DMS114 treated with DMSO at 0.1 percent for 48 hours (cell line): ENCODE measurements around the gene IQGAP2.

Experiments
- DNase-seq: peaks from one replicate; lab custom pipeline; 2025; ENCODE audit not compliant: unreplicated experiment; lab: John Stamatoyannopoulos, UW

Gene IQGAP2

DNA sequence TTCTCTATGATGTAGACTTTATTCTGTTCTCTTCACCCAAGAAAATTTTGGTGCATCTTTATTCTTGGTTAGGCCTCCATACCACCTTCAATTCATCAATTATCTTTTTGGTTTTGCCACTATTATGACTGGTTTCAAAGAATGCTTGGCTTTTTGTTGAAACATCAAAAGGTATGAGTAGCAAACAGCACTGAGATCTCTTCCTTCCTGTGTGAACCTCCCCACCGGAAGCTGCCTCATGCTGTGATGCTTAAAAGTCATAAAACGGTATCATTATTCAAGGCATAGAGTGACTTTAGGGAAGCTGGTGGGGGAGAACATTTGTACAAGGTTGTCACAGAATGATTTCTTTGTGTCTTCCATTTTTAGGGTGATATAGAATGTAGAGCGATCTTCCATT lies 70.6 kb downstream of the IQGAP2 start:
- DNase-seq, result no peak

DNA sequence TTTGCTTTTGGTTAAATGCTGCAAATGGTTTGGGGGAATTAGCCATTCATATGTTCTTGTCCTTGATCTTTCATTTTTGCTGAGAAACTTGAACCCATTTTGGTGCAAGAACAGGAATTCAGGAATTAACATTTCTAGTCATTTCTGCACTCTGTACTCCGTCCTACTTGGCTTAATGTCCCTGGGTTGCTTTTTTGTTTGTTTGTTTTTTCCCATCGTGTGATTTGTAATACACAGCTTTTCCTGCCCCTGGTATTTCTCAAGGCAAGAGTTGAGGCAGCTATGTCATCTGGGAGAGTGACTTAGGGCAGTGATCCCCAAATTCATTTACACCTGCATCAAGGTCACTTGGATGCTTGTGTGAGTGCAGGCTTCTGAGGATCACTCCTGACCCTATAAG lies 71.3 kb downstream of the IQGAP2 start:
- no peak for DNase-seq

DNA sequence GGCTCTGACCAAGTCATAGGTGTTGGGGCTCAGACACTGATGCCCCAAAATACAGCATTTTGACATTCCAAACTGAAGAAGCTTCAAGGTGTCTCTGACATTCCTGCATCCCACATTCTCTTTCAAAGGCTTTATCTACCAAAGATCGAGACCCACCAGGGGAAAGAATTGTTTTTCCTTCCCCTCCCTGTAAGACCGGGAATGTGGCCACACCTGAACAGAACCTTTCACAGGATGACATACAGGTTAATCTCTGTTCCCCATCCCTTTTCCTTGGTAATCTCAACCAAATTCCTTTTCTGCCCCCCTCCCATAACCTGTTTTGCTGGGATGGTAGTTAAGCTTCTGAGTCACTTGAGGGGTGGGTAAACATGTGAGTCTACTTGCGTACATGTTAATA lies 72.3 kb downstream of the IQGAP2 start:
- DNase-seq, result no peak

DNA sequence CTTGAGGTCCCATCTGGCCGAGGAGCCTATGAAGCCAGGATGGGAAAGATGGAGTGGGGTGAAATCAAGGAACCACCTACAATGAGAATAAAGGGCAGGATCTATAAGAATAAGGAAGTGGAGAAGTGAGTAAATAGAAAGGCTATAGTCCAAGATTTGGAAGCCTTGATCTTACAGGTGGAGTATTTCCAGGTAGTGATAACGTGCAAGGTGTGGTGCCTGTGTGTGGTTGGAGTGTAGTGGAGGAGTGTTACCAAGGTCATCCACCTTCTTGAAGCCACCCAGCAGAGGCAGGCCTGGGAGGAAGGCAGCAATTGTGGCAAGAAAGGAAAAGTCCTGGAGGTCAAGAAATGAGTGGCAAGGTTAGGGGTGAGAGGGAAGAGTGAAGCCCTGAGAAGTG lies 72.9 kb downstream of the IQGAP2 start:
- no peak for DNase-seq

DNA sequence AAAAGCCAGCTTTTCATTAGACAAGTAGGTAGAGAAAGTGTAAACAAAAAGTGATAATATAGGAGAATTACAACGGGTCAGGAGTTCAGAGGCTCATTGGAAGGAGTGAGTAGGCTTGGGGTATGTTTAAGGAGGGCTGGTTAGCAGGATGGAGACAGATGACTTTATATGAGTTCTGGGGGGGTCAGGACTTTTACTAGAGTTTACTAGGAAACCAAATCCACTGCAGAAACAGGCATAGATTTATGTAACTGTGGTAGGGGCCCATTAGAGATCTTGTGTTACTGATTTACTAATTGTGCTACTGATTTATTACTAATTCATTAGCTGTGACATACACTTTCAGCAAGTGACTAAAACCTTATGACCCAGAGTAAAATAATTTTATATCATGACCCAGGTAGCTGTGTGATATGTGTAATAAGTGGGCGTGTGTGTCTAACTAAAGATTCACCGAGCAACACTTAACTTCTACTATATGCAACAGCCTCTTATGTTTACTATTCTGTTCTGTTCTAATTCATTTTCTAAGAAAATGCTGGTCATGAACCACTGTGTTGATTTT lies 73.5 kb downstream of the IQGAP2 start:
- DNase-seq, result no peak

DNA sequence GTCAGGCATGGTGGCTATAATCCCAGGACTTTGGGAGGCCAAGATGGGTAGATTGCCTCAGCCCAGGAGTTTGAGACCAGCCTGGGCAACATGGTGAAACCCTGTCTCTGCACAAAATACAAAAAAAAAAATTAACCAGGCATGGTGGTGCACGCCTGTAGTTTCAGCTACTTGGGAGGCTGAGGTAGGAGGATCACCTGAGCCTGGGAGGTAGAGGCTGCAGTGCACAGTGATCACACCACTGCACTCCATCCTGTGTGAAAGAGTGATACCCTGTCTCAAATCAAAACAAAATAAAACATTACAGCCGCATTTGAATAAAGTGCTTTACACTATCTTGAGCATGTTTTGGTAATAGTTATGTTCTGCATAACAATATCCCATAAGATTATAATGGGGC lies 74.0 kb downstream of the IQGAP2 start:
- DNase-seq, result no peak

DNA sequence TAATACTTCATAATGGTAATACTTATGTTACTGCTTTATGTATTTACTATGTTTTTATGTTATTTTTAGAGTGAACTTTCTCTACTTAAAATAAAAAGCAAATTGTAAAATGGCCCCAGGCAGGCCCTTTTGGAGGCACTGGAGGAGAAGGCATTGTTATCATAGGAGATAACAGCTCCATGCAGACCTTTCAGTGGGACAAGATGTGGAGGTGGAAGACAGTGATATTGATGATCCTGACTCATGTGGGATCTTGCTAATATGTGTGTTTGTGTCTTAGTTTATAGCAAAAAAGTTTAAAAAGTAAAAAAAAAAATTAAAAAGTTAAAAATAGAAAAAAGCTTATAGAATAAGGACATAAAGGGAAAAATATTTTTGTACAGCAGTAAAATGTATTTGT lies 74.5 kb downstream of the IQGAP2 start:
- DNase-seq, result no peak

DNA sequence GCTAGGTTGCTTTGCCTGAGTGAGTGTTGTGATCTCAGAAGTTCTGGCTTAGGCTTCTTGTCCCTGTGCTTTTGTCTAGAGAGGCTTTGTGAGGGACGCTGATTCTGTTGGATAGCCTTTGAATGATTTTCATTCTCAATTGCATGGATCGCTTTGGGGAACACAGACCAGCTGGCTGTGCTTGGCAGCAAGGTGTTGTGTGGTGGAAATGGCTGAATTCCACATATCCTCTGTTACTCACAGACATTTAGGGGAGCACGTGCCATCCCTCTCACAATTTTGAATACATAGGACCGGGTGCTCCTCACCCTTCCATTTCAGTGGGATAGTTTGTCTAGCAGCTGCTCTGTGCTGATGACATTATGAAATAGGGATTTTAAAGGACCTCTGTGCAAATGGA lies 76.2 kb downstream of the IQGAP2 start:
- DNase-seq, result no peak

DNA sequence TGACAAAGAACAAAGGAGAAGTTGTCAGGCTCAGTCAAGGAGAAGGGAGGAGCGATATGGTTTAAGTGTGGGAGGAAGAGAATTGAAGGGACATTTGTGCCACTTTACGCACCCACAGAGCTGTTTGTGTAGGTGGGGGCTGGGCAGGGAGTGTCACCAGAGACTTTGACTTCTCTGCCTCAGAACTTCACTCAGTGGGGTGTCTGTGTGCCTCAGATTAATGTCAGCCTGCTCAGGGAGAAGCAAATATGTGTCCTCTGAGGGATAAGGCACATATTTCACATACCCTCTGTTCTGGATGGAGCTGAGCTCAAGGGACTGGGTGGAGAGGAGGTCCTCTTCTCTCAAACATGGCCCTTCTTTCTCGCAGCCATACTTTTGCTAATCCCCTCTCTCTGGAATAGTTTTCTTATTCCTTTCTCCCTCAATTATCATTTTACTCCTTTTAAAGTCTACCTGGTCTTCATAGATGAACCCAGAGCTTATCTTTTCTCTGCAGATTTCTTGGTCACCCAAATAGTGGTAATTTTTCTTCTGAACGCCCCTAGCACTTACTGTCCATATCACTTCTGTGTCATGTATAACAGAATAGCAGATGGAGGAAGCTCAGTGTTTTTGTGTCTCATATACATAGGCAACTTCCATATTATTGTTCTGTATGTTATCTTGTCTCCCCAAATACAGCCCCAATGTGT lies 77.0 kb downstream of the IQGAP2 start:
- no peak for DNase-seq

DNA sequence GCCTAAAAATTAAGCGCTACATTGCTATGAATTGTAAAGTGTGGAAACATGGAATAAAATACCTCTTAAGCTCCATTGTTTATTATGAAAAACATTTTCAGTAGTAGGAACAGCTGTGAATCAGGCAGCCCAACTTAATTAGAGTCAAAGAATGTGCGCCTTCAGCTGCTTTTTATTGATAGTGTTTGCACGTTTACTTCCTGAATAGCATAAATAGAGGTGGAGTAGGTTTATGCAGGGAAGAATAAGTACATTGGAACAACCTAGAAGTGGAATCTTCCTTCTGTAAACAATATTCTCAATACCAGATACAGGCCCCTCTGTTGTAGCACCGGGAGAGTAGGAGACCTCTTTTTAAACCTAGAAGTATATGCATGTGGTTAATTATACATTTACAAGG lies 79.9 kb downstream of the IQGAP2 start:
- DNase-seq, result no peak

DNA sequence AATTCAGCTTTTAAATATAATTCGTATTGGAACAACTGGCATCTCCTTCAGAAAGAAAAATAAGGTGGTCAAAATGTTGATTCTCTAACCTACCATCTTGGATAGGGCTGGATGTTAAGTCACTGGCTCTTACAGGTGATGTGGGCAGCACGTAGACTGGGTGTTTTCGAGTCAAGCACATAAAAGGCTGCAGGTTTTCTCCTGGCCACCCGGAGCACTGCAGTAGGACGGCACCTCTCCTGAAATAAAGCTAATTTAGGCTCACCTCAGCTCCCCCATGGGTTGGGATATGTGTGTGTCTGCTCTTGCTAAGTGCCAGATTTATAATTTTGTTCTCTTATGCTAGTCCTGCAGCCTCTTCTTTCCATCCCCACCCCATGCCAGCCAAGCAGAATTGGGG lies 80.3 kb downstream of the IQGAP2 start:
- no peak for DNase-seq

DNA sequence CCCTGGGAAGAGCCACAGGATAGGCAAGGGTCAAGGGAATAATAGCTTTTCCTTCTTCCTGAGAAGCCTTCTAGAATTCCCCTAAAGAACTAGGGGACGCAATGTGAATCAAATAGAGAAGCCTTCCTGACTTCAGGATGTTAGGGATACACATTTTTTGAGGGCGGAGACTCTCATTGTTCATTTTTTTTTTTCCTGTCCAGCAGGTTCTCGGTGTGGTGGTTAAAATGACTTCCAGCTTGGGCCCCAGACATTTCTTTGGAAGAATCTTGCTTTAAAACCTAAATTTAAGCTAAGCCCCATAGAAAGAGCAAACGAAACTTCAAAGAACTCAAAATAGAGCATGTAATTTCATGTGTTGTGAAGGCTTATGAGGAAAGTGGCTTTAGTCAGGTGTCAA lies 80.8 kb downstream of the IQGAP2 start:
- no peak for DNase-seq

DNA sequence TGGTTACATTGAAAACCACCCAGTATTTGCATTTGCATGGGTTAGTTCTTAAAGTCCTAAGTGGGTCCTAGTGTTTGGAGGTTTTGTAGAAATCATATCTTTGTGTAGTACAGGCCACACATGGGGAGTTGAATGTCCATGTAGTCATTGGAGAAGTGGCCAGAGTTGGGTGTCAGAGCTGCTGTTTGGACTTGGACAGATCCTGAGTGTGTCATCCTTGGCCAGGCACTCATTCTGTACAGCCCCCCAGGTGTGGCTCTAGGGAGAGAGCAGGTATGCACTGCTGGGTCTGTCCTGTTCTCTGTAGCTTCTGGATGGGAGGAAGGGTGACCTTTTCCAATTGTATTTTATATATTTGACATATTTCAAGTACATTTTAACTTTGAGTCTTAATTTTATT lies 82.4 kb downstream of the IQGAP2 start:
- no peak for DNase-seq

DNA sequence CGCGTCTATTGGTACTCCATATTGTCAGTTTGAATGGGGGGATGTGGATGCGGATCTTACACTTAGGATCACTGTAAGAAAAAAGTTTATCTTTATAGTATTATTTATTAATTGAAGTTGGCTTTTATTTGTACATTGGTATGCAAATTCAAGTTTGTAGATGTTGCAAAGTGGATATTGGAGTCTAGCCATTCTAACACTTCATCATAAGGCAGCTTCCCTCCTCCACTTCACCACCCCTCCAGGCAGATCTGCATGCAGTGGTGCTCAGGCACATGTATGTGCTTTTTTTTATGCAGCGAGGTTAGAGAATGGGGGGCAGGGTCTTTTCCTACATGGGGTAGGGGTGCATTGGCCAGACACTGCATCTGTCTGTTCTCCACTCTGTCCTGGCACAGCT lies 84.3 kb downstream of the IQGAP2 start:
- no peak for DNase-seq

DNA sequence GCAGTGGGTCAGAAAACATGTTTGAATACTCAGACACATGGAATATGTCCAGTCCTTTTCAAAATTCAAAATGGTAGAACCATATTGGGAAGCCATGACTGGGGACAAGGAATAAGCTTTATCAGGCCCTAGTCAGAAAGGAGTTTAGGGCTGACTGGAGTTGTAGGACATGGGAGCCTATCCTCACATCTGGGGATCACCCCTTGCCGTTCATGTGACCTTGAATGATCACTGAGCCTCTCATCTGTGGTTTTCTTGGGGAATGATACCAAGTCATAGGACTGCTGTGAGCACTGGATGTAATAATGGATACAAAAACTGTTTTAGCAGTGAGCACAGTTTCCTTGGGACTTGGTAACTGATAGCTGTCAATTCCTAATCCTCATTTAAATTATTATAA lies 84.7 kb downstream of the IQGAP2 start:
- no peak for DNase-seq

DNA sequence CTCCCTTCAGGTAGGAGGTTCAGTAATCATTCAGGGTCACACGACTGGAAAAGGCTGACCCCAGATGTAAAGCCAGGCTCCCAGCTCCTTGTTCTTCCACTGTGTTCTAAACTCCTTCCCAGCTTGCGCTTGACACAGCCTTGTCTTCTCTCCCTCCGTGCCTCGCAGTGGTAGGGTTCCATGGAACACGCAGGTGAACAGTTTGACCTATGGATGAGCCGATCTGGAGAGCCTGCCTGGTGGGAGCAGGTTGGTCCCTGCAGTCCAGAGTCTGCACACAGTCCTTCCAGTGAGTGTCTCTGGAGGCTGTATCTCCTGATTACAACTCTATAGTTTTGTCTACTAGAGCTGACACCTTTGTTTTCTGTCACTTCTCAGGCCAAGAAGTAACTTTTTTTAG lies 85.9 kb downstream of the IQGAP2 start:
- DNase-seq, result no peak

DNA sequence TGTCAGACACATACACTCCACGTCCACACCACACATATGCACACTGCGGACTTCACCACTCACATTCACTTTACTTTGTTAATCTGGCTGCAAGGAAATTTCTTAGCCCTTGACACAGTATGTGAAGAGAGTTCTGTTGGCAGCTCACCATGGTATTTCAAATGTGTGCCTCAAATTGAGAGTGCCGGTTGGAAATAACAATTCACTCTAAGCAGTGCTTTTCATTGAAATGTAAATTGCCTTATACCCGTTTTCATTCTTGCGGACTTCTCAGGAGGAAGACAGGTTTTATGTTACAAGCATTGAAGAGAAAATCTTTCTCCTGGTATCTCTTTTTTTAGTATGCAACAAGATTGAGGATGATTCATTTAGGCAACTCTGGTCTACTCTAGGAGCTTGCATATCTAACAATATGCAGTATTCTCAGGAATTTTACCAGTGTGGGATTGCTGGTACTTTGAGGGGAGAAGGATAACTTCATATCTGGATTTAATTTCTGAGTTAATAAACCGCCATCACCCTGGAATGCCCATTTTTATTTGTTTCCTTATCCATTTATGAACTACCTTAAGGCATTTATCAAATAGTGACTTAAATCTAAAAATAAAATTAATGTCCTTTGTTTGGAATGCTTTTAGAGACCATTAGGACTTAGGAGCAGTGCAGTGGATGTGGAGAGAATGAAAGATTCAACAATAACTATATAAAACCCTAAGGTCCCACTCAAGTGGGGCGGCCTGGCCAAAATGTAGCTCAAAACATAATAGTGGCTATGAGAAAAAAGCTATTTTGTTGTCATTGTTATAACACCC lies 87.0 kb downstream of the IQGAP2 start:
- DNase-seq, result no peak

DNA sequence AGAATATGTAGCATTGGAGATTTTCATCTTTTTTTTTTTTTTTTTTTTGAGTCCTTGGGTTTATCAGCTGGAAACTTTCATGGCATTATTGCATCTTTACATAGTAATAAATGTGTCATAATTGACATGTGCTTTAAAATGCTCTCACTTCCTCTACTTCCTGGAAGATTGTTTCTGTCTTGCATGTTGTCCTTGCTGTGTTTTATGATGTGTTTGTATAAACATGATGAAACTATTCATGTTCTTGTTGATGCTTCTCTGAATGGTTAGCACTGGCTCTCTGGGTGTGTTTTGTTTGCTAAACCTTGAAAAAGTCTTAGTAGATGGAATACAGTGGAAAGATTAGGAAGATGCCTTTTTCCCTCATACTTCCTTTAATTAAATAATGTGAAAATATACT lies 87.9 kb downstream of the IQGAP2 start:
- no peak for DNase-seq

DNA sequence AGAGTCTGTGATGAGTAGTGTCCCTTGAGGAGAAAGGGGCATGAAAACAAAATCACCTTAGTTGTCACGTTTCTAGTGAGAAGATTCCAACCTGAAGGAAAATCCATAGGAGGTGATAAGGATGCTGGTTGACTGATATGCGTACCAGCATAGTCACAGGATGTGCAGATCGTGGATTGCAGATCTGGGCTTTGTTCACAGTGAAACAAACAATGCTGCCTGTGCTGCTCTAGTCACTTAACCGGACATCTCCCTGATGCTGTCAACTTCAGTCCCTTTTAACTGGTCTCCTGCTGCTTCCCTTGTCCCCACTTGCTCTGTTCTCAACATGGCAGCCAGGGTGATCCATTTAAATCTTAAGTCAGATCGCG lies 89.7 kb downstream of the IQGAP2 start:
- DNase-seq, result no peak

DNA sequence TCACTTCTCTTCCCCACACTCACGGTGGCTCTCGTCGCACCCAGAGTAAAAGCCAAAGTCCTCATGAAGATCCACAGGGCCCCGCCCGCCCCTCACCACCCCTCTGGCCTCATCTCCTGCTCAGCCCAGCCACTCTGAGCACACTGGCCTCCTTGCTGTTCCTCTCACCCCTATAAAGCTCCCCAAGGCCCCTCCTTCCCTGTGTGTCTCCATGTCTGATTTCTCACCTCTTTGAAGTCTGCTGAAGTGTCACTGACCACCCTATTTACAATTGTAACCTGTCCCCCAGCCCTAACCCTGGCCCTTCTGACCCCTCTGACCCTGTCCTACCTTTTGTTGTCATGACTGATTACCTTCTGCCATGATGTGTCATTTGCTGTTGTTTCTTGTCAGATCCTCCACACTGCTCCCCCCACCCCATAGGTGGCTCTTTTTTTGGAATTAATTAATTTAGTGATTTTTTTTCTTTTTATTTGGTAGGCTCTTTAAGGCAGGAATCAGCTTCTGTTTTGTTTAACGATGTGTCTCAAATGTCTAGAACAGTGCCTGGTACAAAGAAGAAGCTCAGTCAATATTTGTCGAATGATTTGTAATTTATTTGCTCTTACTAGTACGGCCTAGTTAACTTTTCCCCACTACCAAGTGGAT lies 90.2 kb downstream of the IQGAP2 start:
- DNase-seq, result no peak

DNA sequence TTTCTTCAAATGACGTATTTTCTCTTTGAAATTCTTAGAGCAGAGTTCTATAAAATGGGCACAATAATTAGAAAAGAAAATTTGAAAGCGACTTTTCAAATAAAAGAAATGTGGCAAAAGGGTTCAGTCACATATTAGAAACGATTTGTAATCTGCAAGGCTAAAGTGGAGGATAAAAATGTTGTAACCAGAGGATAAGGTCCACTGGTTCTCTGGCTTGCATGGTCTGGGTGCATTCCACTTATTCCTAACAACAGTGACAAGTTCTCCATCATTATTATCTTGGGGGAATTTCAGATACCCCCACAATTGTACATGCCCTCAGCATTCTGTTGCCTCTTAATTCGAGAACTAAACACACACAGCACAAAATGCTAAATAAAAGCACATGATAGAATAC lies 91.1 kb downstream of the IQGAP2 start:
- no peak for DNase-seq

DNA sequence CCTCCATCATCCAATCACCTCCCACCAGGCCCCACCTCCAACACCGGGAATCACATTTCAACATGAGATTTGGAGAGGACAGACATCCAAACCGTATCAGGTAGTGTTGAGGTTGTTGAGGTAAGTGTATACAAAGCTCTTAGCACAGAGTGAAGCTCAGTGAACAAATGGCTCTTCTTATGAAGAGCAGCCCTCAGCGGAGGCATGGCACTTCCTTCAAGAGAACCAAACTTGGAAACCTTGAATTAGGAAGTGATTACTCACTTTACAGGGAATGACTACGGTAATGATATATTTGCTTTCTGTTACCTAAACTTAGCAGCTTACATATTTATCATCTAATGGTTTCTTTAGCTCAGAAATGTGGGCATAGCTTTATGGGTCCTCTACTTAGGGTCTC lies 92.8 kb downstream of the IQGAP2 start:
- DNase-seq, result no peak
